NCI-H226 (cell line): ENCODE data around the gene SIX4.

Source experiments
- DNase-seq: peaks from one replicate; pipeline ENCODE4 v3.0.0-alpha.2; 2015

SIX4 gene

DNA sequence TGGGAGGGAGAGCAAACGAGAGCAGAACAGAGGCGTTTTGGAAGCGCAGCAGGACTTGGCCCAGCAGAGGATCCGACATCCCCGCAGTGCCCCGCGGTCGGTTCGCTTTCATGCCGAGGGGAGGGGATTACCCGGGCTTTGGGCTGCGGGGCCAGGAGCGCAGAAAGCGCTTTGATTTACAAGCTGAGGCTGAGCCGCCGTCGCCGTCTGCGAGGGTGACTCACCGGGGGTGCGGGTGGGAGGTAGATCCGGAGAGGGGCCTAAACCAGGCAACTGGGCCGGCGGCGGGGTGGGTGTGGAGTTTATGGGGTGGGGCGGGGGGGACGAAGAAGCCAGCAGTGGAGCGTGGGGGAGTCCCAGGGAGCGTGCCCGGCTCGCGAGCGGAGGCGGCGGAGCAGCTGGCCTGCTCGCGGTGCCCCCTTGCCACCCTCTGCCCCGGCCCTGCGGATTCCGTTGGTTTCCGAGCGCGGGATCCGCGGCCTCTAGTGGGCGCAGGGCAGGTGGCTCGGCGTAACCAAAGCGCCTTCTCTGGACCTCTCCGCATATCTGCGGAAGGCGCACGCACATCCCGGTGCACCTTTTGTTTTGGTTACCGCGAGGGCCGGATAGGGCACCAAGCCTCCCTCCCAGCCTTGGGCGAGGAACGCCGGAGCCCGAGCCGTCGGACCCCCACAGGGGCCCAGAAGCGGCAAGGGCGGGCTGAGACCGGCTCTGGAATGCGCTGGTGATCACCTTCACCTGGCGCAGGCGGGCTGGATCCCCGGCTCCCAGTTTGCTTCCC, 2.6 kb downstream of the SIX4 start:
- peak; percentile 34 for DNase-seq

- no peak for DNase-seq
These were observed 3.2 kb downstream of the SIX4 start for GRCh38 chr14:60720962-60721325.

GRCh38 chr14:60720391-60720790, 3.8 kb downstream of the SIX4 start:
- DNase-seq, result no peak

DNA sequence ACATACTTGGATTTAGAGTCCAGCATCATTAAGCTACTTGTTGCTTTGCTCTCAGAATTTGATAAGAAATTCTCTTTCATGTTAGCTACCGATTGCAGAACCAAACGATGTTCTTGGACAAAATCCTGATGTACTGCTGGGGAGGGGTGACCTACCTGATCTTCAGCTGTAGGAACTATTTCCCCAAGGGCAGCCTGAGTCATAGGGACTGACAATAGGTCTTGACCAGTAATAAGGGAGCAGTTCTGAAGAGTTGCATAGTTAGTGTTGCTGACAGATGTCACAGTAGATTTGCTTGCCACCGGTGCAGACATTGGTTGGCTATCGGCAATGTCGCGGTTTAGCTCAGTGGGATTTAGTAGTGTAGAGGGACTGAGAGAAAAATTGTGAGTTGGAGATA, 10.6 kb downstream of the SIX4 start:
- DNase-seq, result no peak

GRCh38 chr14:60710494-60710893, 13.7 kb downstream of the SIX4 start:
- DNase-seq, result no peak

GRCh38 chr14:60707858-60708257, 16.3 kb downstream of the SIX4 start:
- DNase-seq, result no peak

DNA sequence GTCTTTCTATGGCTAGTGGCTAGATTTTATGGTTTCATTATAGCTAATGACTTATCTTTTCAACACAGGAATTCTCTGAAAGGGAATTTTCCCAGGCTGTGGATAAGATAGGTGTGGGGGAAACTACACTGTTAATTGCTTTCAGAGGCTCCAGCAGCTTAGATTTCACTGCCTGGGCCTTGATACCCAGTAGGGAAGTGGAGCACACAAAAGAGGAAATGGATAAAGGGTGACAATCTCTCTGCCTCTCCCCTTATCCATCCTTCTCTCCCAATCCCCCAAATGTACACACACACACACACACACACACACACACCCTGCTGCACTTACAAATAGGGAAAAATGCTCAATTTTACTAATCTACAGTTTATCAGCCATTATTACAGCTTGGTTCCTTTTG, 19.1 kb downstream of the SIX4 start:
- no peak for DNase-seq

GRCh38 chr14:60700598-60700997, 23.6 kb downstream of the SIX4 start:
- no peak for DNase-seq

GRCh38 chr14:60695327-60695726, 28.8 kb downstream of the SIX4 start:
- no peak for DNase-seq

- DNase-seq, result no peak
These were observed 32.6 kb downstream of the SIX4 start for GRCh38 chr14:60691383-60692113.

DNA sequence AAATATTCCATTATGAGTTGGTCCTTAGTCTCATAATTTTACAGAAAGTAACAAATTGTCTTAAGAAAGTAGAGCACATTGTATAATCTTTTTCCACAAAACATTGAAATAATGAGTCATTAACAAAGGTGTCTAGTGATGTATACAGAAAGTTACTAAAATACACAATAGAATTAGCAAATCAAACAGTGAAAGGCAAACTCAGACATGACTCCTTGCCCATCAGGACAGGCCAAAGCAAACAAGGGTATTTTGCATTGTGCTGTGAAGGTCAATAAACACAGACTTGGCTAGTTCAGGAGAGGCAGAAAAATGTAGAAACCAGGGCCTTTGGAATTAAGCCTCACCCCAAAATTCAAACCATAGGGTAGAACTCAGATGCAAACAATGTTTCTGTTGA, 37.3 kb downstream of the SIX4 start:
- no peak for DNase-seq

DNA sequence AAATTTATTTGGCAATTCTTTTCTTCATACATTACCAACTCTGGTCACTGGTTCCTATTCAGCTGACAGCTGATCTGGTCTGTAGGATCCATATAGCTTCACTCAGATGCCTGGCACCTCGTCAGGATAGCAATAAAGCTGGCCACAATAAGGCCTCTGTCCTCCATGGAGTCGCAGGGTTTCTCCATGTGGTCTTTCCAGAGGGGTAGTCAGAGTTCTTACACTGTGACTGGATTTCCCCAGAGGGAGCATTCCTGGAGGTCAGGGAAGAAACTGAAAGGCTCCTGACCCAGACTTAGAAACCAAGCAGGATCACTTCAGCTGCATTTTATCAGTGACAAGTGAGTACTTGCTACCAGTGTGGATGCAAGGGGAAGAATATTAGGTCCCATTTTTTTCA, 39.9 kb downstream of the SIX4 start:
- no peak for DNase-seq

DNA sequence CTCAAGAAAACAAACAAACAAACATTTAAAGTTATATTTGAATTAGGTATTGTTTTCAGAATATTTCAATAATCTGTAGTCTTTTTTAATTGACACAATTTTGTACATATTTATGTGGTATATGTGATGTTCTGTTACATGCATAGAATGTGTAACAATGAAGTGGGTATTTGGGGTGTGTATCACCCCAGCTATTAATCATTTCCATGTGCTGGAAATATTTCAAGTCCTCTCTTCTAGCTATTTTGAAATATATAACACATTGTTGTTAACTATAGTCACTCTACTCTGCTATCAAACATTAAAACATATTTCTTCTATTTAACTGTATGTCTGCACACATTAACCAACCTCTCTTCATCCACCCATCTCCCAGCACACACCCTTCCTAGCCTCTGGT, 42.9 kb downstream of the SIX4 start:
- no peak for DNase-seq

DNA sequence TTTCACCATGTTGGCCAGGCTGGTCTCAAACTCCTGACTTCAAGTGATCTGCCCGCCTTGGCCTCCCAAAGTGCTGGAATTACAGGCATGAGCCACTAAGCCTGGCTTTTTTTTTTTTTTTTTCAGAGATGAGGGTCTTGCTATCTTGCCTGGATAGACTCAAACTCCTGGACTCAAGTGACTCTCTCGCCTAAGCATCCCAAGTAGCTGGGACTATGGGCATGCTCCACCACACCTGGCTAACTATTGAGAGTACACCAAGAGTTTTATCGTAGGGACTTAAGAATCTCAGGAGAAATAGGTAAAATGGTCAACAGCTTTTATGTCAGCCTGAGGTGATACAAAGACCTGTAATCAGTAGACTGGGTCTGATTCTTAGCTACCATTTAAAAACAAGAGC, 43.6 kb downstream of the SIX4 start:
- DNase-seq, result no peak

DNA sequence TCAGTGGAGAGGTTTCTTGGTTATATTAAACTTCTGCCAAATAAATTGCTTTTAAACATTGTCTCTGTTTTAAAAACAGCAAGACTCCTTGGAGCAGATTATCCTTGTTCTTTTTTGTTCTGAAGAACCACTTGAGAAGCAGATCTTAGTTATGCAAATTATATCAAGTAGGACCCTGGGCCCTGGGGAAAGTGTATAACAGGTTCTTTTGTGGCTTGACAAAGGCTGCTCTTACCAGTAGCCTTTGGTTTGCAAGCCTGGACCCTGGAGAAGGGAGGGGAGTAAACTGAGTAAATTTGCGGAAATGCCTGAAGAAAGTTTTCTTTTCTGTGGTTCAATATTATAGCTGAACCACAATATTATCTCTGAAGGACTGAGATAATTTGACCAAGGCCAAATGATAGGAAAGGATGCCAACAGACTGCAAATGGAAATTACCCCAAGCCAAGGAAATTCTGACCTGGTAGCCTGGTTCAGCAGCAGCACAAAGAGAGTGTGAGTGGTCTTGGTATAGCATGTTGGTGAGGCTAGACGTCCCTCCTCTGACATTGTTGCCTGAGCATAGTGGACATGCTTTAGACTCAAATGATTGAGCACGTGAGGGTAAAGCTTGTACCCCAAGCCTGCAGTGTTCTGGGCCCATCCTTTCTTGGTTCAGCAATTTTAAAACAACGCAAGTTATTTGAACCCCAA, 44.4 kb downstream of the SIX4 start:
- DNase-seq, result no peak

DNA sequence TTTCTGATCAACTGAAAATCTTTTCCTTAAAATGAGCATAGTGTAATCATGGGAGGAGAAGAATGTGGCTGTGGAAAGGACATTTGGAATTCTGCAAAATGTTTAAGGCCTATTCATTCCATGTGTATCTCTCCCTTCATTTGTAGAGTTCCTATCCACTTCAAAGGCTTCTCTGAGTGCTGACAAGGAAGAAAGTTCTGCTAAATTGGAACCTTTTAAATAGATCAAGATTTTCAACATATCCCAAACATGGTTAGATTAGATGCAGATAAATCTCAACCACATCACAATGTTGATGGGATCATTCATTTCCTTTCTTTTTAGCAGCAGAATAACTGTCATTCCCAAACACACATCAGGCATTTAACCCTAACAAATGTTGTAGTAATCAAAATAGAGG, 46.5 kb downstream of the SIX4 start:
- no peak for DNase-seq

DNA sequence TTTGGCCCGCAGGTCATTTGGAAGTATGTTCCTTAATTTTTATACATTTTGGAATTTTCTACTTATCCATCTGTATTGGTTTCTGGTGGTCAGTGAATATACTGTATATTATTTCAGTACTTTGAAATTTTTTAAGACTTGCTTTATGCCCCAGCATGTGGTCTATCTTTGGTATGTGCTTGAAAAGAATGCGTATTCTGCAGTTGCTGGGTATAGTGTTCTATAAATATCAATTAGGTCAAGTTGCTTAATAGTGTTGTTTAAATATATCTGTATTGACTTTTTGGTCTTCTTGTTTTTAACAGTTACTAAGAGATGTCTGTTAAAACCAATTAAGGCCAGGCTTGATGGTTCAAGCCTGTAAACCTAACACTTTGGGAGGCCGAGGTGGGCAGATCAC, 53.2 kb downstream of the SIX4 start:
- DNase-seq, result no peak

DNA sequence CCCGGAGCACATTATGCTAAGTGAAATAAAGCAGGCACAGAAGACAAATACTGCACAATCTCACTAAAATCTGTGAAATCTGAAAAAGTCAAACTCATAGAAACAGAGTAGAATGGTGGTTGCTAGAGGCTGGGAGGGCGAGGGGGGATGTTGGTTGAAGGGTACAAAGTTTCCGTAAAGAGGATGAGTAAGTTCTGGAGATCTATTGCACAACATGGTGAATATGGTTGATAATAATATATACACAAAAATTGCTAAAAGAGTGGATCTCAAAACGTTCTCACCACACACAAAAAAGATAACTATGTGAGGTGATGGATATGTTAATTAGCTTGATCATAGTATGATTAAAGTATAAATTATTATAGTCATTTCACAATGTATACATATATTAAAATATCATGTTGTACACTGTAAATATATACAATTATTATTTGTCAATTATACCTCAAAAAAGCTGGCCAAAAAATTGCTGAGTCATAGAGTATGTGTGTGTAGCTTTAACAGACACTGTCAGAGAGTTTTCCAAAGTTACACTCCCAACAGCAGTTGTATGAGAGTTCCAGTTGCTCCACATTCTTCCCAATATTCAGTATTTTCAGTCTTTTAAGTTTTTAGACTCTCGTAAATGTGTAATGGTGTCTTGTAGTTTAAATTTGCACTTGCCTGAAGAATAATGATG, 55.6 kb downstream of the SIX4 start:
- DNase-seq, result no peak

DNA sequence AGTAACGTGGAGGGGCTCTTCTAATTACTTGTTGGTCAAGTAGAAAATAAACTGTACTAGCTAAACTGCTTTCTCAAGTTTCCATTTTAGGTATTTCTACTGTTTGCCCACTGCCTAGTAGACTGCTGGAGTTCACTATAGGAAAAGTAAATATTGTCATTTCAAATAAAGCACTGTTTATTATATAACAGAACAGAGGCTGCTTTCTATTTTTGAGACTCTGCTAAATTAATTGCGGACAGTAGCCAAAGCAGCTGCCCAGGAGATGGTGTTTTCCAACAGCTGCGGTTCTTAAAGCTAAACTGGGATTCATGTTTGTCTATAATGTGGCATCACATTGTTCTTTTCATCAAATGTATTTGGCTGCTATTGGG, 59.0 kb downstream of the SIX4 start:
- no peak for DNase-seq

DNA sequence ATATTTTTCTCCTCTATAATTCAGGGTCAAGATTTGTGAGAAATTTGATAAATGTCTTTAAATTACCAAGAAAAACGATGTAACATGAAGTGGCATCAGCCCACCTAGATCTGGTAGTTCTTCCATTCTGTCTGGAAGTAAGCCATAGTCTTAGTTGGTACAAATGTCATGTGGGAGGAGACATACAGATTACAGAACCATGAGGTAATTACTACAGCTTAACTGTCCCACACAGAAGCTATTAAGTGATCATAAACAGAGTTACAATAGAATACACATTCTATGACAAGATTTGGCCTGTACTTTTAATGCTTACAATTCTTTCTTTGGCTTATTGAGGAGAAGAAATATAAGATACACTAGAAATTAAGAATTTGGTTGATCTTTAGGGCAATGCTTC, 61.2 kb downstream of the SIX4 start:
- no peak for DNase-seq

DNA sequence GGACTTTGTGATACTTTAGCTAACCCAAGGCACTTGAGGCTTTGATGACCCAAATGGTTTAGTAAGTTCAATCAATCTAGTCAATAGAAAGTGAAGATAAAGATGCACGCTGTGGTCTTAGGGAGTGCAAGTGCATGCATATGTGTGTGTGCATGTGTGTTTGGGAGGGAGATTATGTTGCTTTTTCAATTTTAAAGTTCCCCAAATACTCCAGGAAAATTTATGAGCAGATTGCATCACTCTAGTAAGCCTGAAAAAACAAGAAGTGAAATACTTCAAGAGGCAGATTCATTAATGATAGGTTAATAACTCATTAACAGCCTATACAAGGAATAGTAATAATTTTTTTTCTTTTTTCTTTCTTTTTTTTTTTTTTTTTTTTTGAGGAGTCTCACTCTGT, 62.4 kb downstream of the SIX4 start:
- DNase-seq, result no peak
